Nephron progenitor cell (in vitro differentiated cells): Measurements from ENCODE around the gene SLC24A4.
A peak's percentile ranks its signal among the peaks of the same experiment; 100 is the strongest.

ENCODE experiments used
- DNase-seq: peaks from one replicate; pipeline ENCODE4 v3.0.0; 2021
- H3K27ac Mint-ChIP-seq: 2 replicates; pipeline ENCODE4 v1.8.0; 2021; ENCODE audit warnings: mild to moderate bottlenecking, moderate library complexity, mixed read lengths
- H3K27me3 Mint-ChIP-seq: 2 replicates; pipeline ENCODE4 v1.8.0; 2021; ENCODE audit warnings: mild to moderate bottlenecking, low read depth, mixed read lengths; ENCODE audit not compliant: poor library complexity
- H3K36me3 Mint-ChIP-seq: 2 replicates; pipeline ENCODE4 v1.8.0; 2021; ENCODE audit warnings: low read depth, mixed read lengths
- H3K4me1 Mint-ChIP-seq: 2 replicates; pipeline ENCODE4 v1.8.0; 2021; ENCODE audit warnings: mixed read lengths
- H3K4me3 Mint-ChIP-seq: 2 replicates; pipeline ENCODE4 v1.8.0; 2021; ENCODE audit warnings: mild to moderate bottlenecking, moderate library complexity, mixed read lengths
- H3K9me3 Mint-ChIP-seq: 2 replicates; pipeline ENCODE4 v1.8.0; 2021; ENCODE audit warnings: mild to moderate bottlenecking, moderate library complexity, mixed read lengths
- CTCF ChIP-seq: fragments of 200-600 bp; sonication (generic); IDR thresholded peaks from 2 replicates; pipeline ENCODE4 v1.5.0; 2021; ENCODE audit warnings: antibody characterized with exemption

SLC24A4 gene

GRCh38 chr14:92321701-92322100 is 1.3 kb upstream of the SLC24A4 start:
- H3K4me3 Mint-ChIP-seq = peak overlapping the region; percentile 71
- no peak for TF ChIP-seq CTCF
- H3K27me3 Mint-ChIP-seq = peaks cover 96% of the 10 kb centered on the region
- H3K4me1 Mint-ChIP-seq = peaks cover 9% of the 10 kb centered on the region
- no peak overlapping the region for H3K27ac Mint-ChIP-seq
- H3K36me3 Mint-ChIP-seq = no peaks in the 10 kb centered on the region
- DNase-seq = no peak
- no peaks in the 10 kb centered on the region for H3K9me3 Mint-ChIP-seq

- Mint-ChIP-seq H3K4me3 (peak overlapping the region; percentile 78), H3K36me3 (no peaks in the 10 kb centered on the region), H3K27me3 (peaks cover 98% of the 10 kb centered on the region), H3K9me3 (no peaks in the 10 kb centered on the region), H3K4me1 (peaks cover 9% of the 10 kb centered on the region), H3K27ac (no peak overlapping the region)
- no peak for DNase-seq
- no peak for TF ChIP-seq CTCF
These were observed 449 bp upstream of the SLC24A4 start for GRCh38 chr14:92322516-92322915.

- DNase-seq = peak; percentile 15
- peaks cover 9% of the 10 kb centered on the region for H3K4me1 Mint-ChIP-seq
- TF ChIP-seq CTCF = no peak
- peak overlapping the region; percentile 69 for H3K4me3 Mint-ChIP-seq
- H3K9me3 Mint-ChIP-seq = no peaks in the 10 kb centered on the region
- H3K27me3 Mint-ChIP-seq = peaks cover 95% of the 10 kb centered on the region
- H3K36me3 Mint-ChIP-seq = no peaks in the 10 kb centered on the region
- no peak overlapping the region for H3K27ac Mint-ChIP-seq
These were observed 1.2 kb downstream of the SLC24A4 start for GRCh38 chr14:92323916-92324818.

- peaks cover 79% of the 10 kb centered on the region for H3K27me3 Mint-ChIP-seq
- no peak overlapping the region for H3K4me3 Mint-ChIP-seq
- peaks cover 9% of the 10 kb centered on the region for H3K4me1 Mint-ChIP-seq
- no peak for DNase-seq
- H3K27ac Mint-ChIP-seq = no peak overlapping the region
- no peaks in the 10 kb centered on the region for H3K9me3 Mint-ChIP-seq
- H3K36me3 Mint-ChIP-seq = no peaks in the 10 kb centered on the region
- TF ChIP-seq CTCF = no peak
These were observed 2.9 kb downstream of the SLC24A4 start for GRCh38 chr14:92325835-92326234.

- H3K27me3 Mint-ChIP-seq = peaks cover 62% of the 10 kb centered on the region
- TF ChIP-seq CTCF = no peak
- no peaks in the 10 kb centered on the region for H3K9me3 Mint-ChIP-seq
- H3K4me1 Mint-ChIP-seq = no peaks in the 10 kb centered on the region
- DNase-seq = no peak
- no peak overlapping the region for H3K4me3 Mint-ChIP-seq
- H3K27ac Mint-ChIP-seq = no peak overlapping the region
- H3K36me3 Mint-ChIP-seq = no peaks in the 10 kb centered on the region
These were observed 5.8 kb downstream of the SLC24A4 start for GRCh38 chr14:92328664-92329255.
